ENCODE data around the gene KRTAP2-4.

DNA sequence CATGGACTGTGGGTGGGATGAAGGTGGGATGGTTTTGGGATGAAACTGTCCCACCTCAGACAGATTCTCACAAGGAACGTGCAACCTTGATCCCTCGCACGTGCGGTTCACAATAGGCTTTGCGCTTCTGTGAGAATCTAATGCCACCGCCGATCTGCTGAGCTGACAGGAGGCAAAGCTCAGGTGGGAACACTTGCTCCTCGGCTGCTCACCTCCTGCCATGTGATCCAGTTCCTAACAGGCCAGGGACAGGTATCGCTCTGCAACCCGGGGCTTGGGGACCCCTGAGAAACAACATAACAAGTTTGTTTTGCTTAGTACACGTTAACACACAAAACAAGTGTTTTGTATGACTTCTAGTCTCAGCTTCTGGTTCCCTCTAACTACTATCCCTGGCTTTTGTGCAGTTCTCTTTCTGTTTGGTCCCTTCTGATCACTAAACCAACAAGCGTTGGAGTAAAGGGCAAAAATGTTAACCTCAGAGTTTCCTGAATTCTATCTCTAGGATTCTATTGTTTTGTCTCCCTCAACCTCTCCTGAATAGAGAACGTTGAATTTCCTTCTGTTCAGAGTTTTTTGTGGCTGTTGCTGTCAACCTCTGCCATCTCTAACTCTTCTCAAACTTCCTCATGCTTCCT, 49.0 kb downstream of the KRTAP2-4 start:
- no peak for TF ChIP-seq EZH2 (IDR thresholded peaks at IDR 0.05; ENCODE audit: insufficient read depth, poor library complexity, severe bottlenecking)
- no peak for TF ChIP-seq EZH2phosphoT487 (IDR thresholded peaks at IDR 0.05; ENCODE audit: insufficient read depth, low read depth)
